OCI-M2 (cell line): ENCODE data around the gene TUBGCP4.

Experiments
- DNase-seq: peaks from one replicate; lab custom pipeline; 2025; ENCODE audit not compliant: unreplicated experiment; lab: John Stamatoyannopoulos, UW

TUBGCP4 gene

GRCh38 chr15:43403616-43404015 lies 32.7 kb downstream of the TUBGCP4 start:
- DNase-seq: no peak

GRCh38 chr15:43404130-43404529 lies 33.2 kb downstream of the TUBGCP4 start:
- no peak for DNase-seq

GRCh38 chr15:43406189-43406588 lies 35.3 kb downstream of the TUBGCP4 start:
- no peak for DNase-seq

GRCh38 chr15:43406808-43407207 lies 35.9 kb downstream of the TUBGCP4 start:
- no peak for DNase-seq

GRCh38 chr15:43408789-43409188 lies 37.9 kb downstream of the TUBGCP4 start:
- no peak for DNase-seq

- DNase-seq: no peak
Observed at GRCh38 chr15:43410572-43411214, 39.8 kb downstream of the TUBGCP4 start.

GRCh38 chr15:43412096-43412495 lies 41.2 kb downstream of the TUBGCP4 start:
- DNase-seq: no peak

GRCh38 chr15:43414196-43414595 lies 43.3 kb downstream of the TUBGCP4 start:
- no peak for DNase-seq

GRCh38 chr15:43420435-43420834 lies 49.5 kb downstream of the TUBGCP4 start:
- no peak for DNase-seq

GRCh38 chr15:43420876-43421275 lies 50.0 kb downstream of the TUBGCP4 start:
- no peak for DNase-seq

GRCh38 chr15:43423793-43424192 lies 52.9 kb downstream of the TUBGCP4 start:
- no peak for DNase-seq

- DNase-seq: no peak
Observed at GRCh38 chr15:43429687-43430086, 58.8 kb downstream of the TUBGCP4 start.

- no peak for DNase-seq
Observed at GRCh38 chr15:43433165-43433564, 62.3 kb downstream of the TUBGCP4 start.

GRCh38 chr15:43433661-43434303 lies 62.9 kb downstream of the TUBGCP4 start:
- DNase-seq: no peak

GRCh38 chr15:43434446-43434845 lies 63.5 kb downstream of the TUBGCP4 start:
- no peak for DNase-seq

GRCh38 chr15:43436395-43436794 lies 65.5 kb downstream of the TUBGCP4 start:
- DNase-seq: no peak

- no peak for DNase-seq
Observed at GRCh38 chr15:43439268-43439667, 68.4 kb downstream of the TUBGCP4 start.

GRCh38 chr15:43440721-43441281 lies 69.9 kb downstream of the TUBGCP4 start:
- DNase-seq: no peak

GRCh38 chr15:43441316-43441715 lies 70.4 kb downstream of the TUBGCP4 start:
- no peak for DNase-seq

- no peak for DNase-seq
Observed at GRCh38 chr15:43446344-43446743, 75.4 kb downstream of the TUBGCP4 start.

- no peak for DNase-seq
Observed at GRCh38 chr15:43449981-43450380, 79.1 kb downstream of the TUBGCP4 start.
